IPS-NIHi7 (cell line): ENCODE measurements around the gene LAMA3.

Experiments used
- DNase-seq: peaks from one replicate; pipeline ENCODE4 v3.0.0; 2012; ENCODE audit warnings: mixed read lengths; ENCODE audit errors: extremely low spot score

Gene LAMA3

GRCh38 chr18:23998018-23998417 is 308.8 kb downstream of the LAMA3 start:
- DNase-seq: no peak

GRCh38 chr18:23998820-23999219 is 309.6 kb downstream of the LAMA3 start:
- no peak for DNase-seq

- DNase-seq: no peak
Measured at GRCh38 chr18:24000613-24001490, 311.6 kb downstream of the LAMA3 start.

GRCh38 chr18:24002479-24002878 is 313.2 kb downstream of the LAMA3 start:
- DNase-seq: no peak

GRCh38 chr18:24003288-24003687 is 314.0 kb downstream of the LAMA3 start:
- no peak for DNase-seq

GRCh38 chr18:24003903-24004640 is 314.8 kb downstream of the LAMA3 start:
- no peak for DNase-seq
